Trophoblast cell (in vitro differentiated cells and primary cell): ENCODE measurements around the gene LRRN2.

Experiments
- DNase-seq, 2 donors: peaks; one replicate each; pipeline ENCODE4 v3.0.0-alpha.2; 2016
- H2AFZ ChIP-seq: 2 replicates; pipeline ENCODE4 v1.6.1; 2013; ENCODE audit warnings: low read length, moderate library complexity, mild to moderate bottlenecking; ENCODE audit not compliant: insufficient read depth, poor library complexity
- H2AK5ac ChIP-seq: 2 replicates; pipeline ENCODE4 v1.6.1; 2013; ENCODE audit warnings: mild to moderate bottlenecking, low read length
- H2BK120ac ChIP-seq: 2 replicates; pipeline ENCODE4 v1.6.1; 2013; ENCODE audit warnings: low read length, mild to moderate bottlenecking, moderate library complexity; ENCODE audit not compliant: insufficient read depth, poor library complexity
- H2BK12ac ChIP-seq: 2 replicates; pipeline ENCODE4 v1.6.1; 2013; ENCODE audit warnings: mild to moderate bottlenecking, low read length, moderate library complexity
- H2BK5ac ChIP-seq: 2 replicates; pipeline ENCODE4 v1.6.1; 2013; ENCODE audit warnings: low read length, low read depth, moderate library complexity, mild to moderate bottlenecking; ENCODE audit not compliant: poor library complexity
- H3K14ac ChIP-seq: 2 replicates; pipeline ENCODE4 v1.6.1; 2013; ENCODE audit warnings: mild to moderate bottlenecking, low read length
- H3K18ac ChIP-seq: 2 replicates; pipeline ENCODE4 v1.6.1; 2013; ENCODE audit warnings: mild to moderate bottlenecking, low read length
- H3K23ac ChIP-seq: 2 replicates; pipeline ENCODE4 v1.6.1; 2013; ENCODE audit warnings: low read length
- H3K27ac ChIP-seq: 2 replicates; pipeline ENCODE4 v1.5.1; 2013; ENCODE audit warnings: low read depth, mild to moderate bottlenecking, inconsistent platforms, low read length, moderate library complexity
- H3K27me3 ChIP-seq: 2 replicates; pipeline ENCODE4 v1.6.1; 2013; ENCODE audit warnings: inconsistent platforms, mild to moderate bottlenecking, low read length, moderate library complexity; ENCODE audit not compliant: insufficient read depth
- H3K36me3 ChIP-seq, 2 experiments: 1 replicate in 1 of 2; 2 replicates in 1 of 2; pipeline ENCODE4 v1.6.1; 2013; ENCODE audit warnings: low read length in 2 of 2, mild to moderate bottlenecking in 2 of 2, moderate library complexity in 1 of 2; ENCODE audit not compliant: insufficient read depth in 2 of 2, control insufficient read depth in 1 of 2
- H3K4ac ChIP-seq: 2 replicates; pipeline ENCODE4 v1.6.1; 2013; ENCODE audit warnings: low read depth, mild to moderate bottlenecking, low read length, moderate library complexity
- H3K4me1 ChIP-seq, 2 experiments: 1 replicate in 1 of 2; 2 replicates in 1 of 2; pipeline ENCODE4 v1.6.1; 2013; ENCODE audit warnings: low read length in 2 of 2, mild to moderate bottlenecking in 2 of 2, moderate library complexity in 1 of 2; ENCODE audit not compliant: insufficient read depth in 2 of 2, control insufficient read depth in 1 of 2
- H3K4me2 ChIP-seq: 2 replicates; pipeline ENCODE4 v1.6.1; 2013; ENCODE audit warnings: inconsistent platforms, mild to moderate bottlenecking, low read length, moderate library complexity
- H3K4me3 ChIP-seq: 2 replicates; pipeline ENCODE4 v1.5.1; 2013; ENCODE audit warnings: mild to moderate bottlenecking, low read depth, low read length, inconsistent platforms
- H3K79me1 ChIP-seq: one replicate; pipeline ENCODE4 v1.6.1; 2013; ENCODE audit warnings: low read length
- H3K79me2 ChIP-seq: 2 replicates; pipeline ENCODE4 v1.6.1; 2013; ENCODE audit warnings: low read length, mild to moderate bottlenecking; ENCODE audit not compliant: control insufficient read depth, insufficient read depth, poor library complexity
- H3K9ac ChIP-seq: 2 replicates; pipeline ENCODE4 v1.6.1; 2013; ENCODE audit warnings: mild to moderate bottlenecking, low read length
- H3K9me3 ChIP-seq: 2 replicates; pipeline ENCODE4 v1.6.1; 2013; ENCODE audit warnings: low read depth, mild to moderate bottlenecking, control low read depth, inconsistent platforms, low read length; ENCODE audit not compliant: insufficient read depth
- H4K12ac ChIP-seq: 2 replicates; pipeline ENCODE4 v1.6.1; 2013; ENCODE audit warnings: low read depth, mild to moderate bottlenecking, low read length, moderate library complexity
- H4K8ac ChIP-seq: 2 replicates; pipeline ENCODE4 v1.6.1; 2013; ENCODE audit warnings: low read depth, mild to moderate bottlenecking, low read length, moderate library complexity
- H4K91ac ChIP-seq: one replicate; pipeline ENCODE4 v1.6.1; 2013; ENCODE audit warnings: low read depth, mild to moderate bottlenecking, low read length, moderate library complexity
- WGBS: extraction: QIAGEN DNeasy Blood & Tissue Kit; methylation state at CpG from one replicate; pipeline ENCODE4 v1.1.7; 2013; ENCODE audit warnings: missing lambda C conversion rate; ENCODE audit not compliant: insufficient read length, insufficient coverage; ENCODE audit errors: extremely low coverage; 5-methylcytosine and 5-hydroxymethylcytosine counted together

Gene LRRN2

DNA sequence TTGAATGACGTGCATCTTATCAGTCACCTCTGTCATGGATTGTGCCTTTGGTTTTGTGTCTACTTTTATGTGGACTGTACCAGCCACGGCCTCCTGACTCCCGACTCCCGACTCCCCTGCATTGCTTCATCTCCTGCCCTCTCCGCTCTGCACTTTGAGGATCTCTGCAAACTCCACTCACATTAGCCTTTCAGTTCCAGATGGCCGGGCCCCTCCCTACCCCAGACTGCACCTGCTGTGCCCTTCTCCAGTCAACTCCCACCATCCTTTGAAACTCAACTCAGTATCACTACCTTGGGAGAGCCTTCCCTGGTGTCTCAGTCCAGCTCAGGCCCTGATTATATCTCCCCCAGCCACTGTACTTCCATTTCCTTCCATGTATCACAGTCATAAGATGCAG, 97.9 kb downstream of the LRRN2 start:
- no peak for DNase-seq
- no peaks in the 10 kb centered on the region for H3K36me3 ChIP-seq

DNA sequence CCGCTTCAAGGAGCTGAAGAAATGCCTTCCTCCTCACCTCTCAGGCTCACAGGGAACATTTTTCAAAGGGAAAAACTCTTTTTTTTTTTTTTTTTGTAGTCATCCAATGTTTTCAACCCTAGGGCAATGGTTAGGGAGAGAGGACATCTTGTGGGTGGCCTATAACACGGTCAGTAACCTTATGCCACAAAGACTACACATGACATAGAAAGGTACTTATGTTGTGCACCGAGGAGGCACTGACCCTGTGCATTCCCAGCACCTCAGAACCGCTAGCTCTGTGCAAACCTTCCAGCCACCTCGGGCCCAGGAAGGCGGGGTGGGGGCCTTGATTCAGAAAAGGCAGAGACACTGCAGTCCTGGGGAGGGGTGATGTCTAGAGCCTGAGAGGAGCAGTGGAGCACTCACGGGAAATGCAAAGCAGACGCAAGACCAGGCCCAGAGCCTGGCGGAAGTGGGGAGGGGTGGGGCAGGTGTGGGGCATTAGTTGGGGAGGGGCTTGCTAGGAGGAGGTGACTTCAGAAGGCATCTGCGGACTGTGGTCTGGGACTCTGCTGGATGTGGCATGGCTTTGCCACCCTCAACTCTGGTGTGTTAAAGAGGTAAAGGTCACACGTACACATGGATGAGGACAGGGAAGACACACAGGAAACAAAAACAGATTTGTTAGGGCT, 100.7 kb downstream of the LRRN2 start:
- Histone ChIP-seq H3K79me1 (peaks cover 2% of the 10 kb centered on the region), H2AFZ (no peak overlapping the region), H3K4me3 (peak overlapping the region; percentile 5), H3K14ac (no peak overlapping the region), H2BK5ac (no peak overlapping the region), H3K27ac (no peak overlapping the region), H3K4me2 (no peak overlapping the region), H3K36me3 (no peaks in the 10 kb centered on the region), H3K27me3 (no peaks in the 10 kb centered on the region), H3K4ac (no peak overlapping the region), H2AK5ac (no peak overlapping the region), H3K4me1 (peaks cover 10 to 23% of the 10 kb centered on the region in 2 experiments), H2BK12ac (no peak overlapping the region), H4K91ac (no peak overlapping the region), H3K79me2 (no peaks in the 10 kb centered on the region), H4K12ac (no peak overlapping the region), H3K9me3 (no peaks in the 10 kb centered on the region), H2BK120ac (no peak overlapping the region), H3K23ac (no peak overlapping the region), H4K8ac (no peak overlapping the region), H3K9ac (no peak overlapping the region), H3K18ac (no peak overlapping the region)
- DNase-seq, result no peak
- no CpG with 5 or more reads among the region's 11 CpGs for WGBS

More for the DNA sequence above, 97.9 kb downstream of the LRRN2 start:
- H2AK5ac ChIP-seq, result no peak overlapping the region
- no CpG with 5 or more reads among the region's 6 CpGs for WGBS
- no peak overlapping the region for H2AFZ ChIP-seq
- H3K4me2 ChIP-seq, result no peak overlapping the region
- no peaks in the 10 kb centered on the region for H3K79me2 ChIP-seq
- no peaks in the 10 kb centered on the region for H3K27me3 ChIP-seq
- H3K9me3 ChIP-seq, result no peaks in the 10 kb centered on the region
- peak overlapping the region; percentile 17 for H2BK120ac ChIP-seq
- H3K23ac ChIP-seq, result no peak overlapping the region
- no peak overlapping the region for H3K14ac ChIP-seq
- no peak overlapping the region for H3K4me3 ChIP-seq
- H3K79me1 ChIP-seq, result peaks cover 2% of the 10 kb centered on the region
- peak overlapping the region; percentile 9 for H2BK12ac ChIP-seq
- H3K9ac ChIP-seq, result no peak overlapping the region
- H2BK5ac ChIP-seq, result no peak overlapping the region
- H3K27ac ChIP-seq, result no peak overlapping the region
- no peak overlapping the region for H4K91ac ChIP-seq
- no peak overlapping the region for H4K8ac ChIP-seq
- no peak overlapping the region for H3K4ac ChIP-seq
- H3K4me1 ChIP-seq, result peaks cover 10 to 23% of the 10 kb centered on the region in 2 experiments
- H3K18ac ChIP-seq, result no peak overlapping the region
- H4K12ac ChIP-seq, result no peak overlapping the region

- no peak overlapping the region for H2AK5ac ChIP-seq
- no peak overlapping the region for H4K12ac ChIP-seq
- H3K4ac ChIP-seq, result no peak overlapping the region
- H3K4me3 ChIP-seq, result no peak overlapping the region
- H3K79me2 ChIP-seq, result no peaks in the 10 kb centered on the region
- H3K18ac ChIP-seq, result no peak overlapping the region
- no CpG with 5 or more reads among the region's 4 CpGs for WGBS
- H3K14ac ChIP-seq, result no peak overlapping the region
- no peak overlapping the region for H4K8ac ChIP-seq
- H3K9ac ChIP-seq, result no peak overlapping the region
- H3K79me1 ChIP-seq, result no peaks in the 10 kb centered on the region
- no peak overlapping the region for H2BK12ac ChIP-seq
- H3K36me3 ChIP-seq, result no peaks in the 10 kb centered on the region
- H3K4me1 ChIP-seq, result peaks cover 3 to 16% of the 10 kb centered on the region in 2 experiments
- no peak overlapping the region for H3K4me2 ChIP-seq
- H3K27me3 ChIP-seq, result no peaks in the 10 kb centered on the region
- no peak overlapping the region for H2AFZ ChIP-seq
- no peak overlapping the region for H3K27ac ChIP-seq
- no peak overlapping the region for H2BK5ac ChIP-seq
- DNase-seq, result peak in 1 of 2 donors; percentile 18
- H3K23ac ChIP-seq, result no peak overlapping the region
- no peaks in the 10 kb centered on the region for H3K9me3 ChIP-seq
- no peak overlapping the region for H4K91ac ChIP-seq
- no peak overlapping the region for H2BK120ac ChIP-seq
Measured at GRCh38 chr1:204583909-204584632, 101.5 kb downstream of the LRRN2 start.

GRCh38 chr1:204581759-204582158, 103.8 kb downstream of the LRRN2 start:
- WGBS, result no CpG with 5 or more reads among the region's 3 CpGs
- Histone ChIP-seq H4K12ac (no peak overlapping the region), H2AFZ (no peak overlapping the region)

More at GRCh38 chr1:204581759-204582158, 103.8 kb downstream of the LRRN2 start:
- no peaks in the 10 kb centered on the region for H3K79me1 ChIP-seq
- no peak overlapping the region for H3K9ac ChIP-seq
- no peak overlapping the region for H2AK5ac ChIP-seq
- no peak overlapping the region for H4K8ac ChIP-seq
- no peak overlapping the region for H4K91ac ChIP-seq
- no peaks in the 10 kb centered on the region for H3K79me2 ChIP-seq
- no peak overlapping the region for H3K18ac ChIP-seq
- H2BK5ac ChIP-seq, result no peak overlapping the region
- no peak for DNase-seq
- H3K4me3 ChIP-seq, result no peak overlapping the region
- H3K27ac ChIP-seq, result no peak overlapping the region
- no peaks in the 10 kb centered on the region for H3K27me3 ChIP-seq
- H3K14ac ChIP-seq, result no peak overlapping the region
- H3K9me3 ChIP-seq, result no peaks in the 10 kb centered on the region
- no peak overlapping the region for H2BK120ac ChIP-seq
- no peak overlapping the region for H2BK12ac ChIP-seq
- no peak overlapping the region for H3K4me2 ChIP-seq
- no peak overlapping the region for H3K4ac ChIP-seq
- H3K36me3 ChIP-seq, result no peaks in the 10 kb centered on the region
- H3K4me1 ChIP-seq, result peaks cover 2 to 14% of the 10 kb centered on the region in 2 experiments
- no peak overlapping the region for H3K23ac ChIP-seq
